Neural cell (in vitro differentiated cells): Measurements from ENCODE around the gene NCF4. TPM values are rescaled to one million over a fixed set of nuclear protein-coding genes. Genes with fewer than 3 reads are reported as not detected.

ENCODE experiments used
- H2AFZ ChIP-seq: fragments of 200-600, 300-800 bp; sonication (generic), shearing (Covaris generic); 2 replicates; pipeline ENCODE4 v1.6.0; 2014; ENCODE audit warnings: low read depth, mild to moderate bottlenecking, antibody characterized with exemption, low read length, moderate library complexity
- H3F3A ChIP-seq: fragments of 200-600 bp; shearing (Covaris generic); 2 replicates; pipeline ENCODE4 v1.6.1; 2016; ENCODE audit warnings: mild to moderate bottlenecking, moderate library complexity, mixed read lengths, antibody characterized with exemption, low read length; ENCODE audit not compliant: insufficient read depth, poor library complexity, severe bottlenecking
- H3K27ac ChIP-seq: fragments of 200-600, 300-800 bp; sonication (generic), shearing (Covaris generic); 2 replicates; pipeline ENCODE4 v1.5.1; 2014; ENCODE audit warnings: mild to moderate bottlenecking, low read length, moderate library complexity
- H3K27me3 ChIP-seq: fragments of 300-800, 200-600 bp; sonication (generic), shearing (Covaris generic); 2 replicates; pipeline ENCODE4 v1.6.0; 2014; ENCODE audit warnings: mild to moderate bottlenecking, low read depth, low read length, moderate library complexity; ENCODE audit not compliant: insufficient read depth
- H3K36me3 ChIP-seq: fragments of 300-800, 200-600 bp; sonication (generic), shearing (Covaris generic); 2 replicates; pipeline ENCODE4 v1.5.1; 2014; ENCODE audit warnings: mild to moderate bottlenecking, antibody characterized with exemption, low read length, moderate library complexity; ENCODE audit not compliant: insufficient read depth
- H3K4me2 ChIP-seq: fragments of 300-800, 200-600 bp; sonication (generic), shearing (Covaris generic); 2 replicates; pipeline ENCODE4 v1.6.0; 2014; ENCODE audit warnings: mild to moderate bottlenecking, low read length
- H3K4me3 ChIP-seq: fragments of 300-800, 200-600 bp; sonication (generic), shearing (Covaris generic); 2 replicates; pipeline ENCODE4 v1.5.1; 2014; ENCODE audit warnings: mild to moderate bottlenecking, low read length, moderate library complexity
- H3K79me2 ChIP-seq: fragments of 200-600 bp; shearing (Covaris generic); replicated peaks from 2 replicates; pipeline ENCODE4 v1.6.0; 2014; ENCODE audit warnings: mild to moderate bottlenecking, low read length, moderate library complexity; ENCODE audit not compliant: insufficient read depth
- H3K9ac ChIP-seq: fragments of 300-800, 200-600 bp; sonication (generic), shearing (Covaris generic); 2 replicates; pipeline ENCODE4 v1.6.1; 2016; ENCODE audit warnings: mild to moderate bottlenecking, low read length, mixed read lengths
- H3K9me2 ChIP-seq: fragments of 200-600 bp; shearing (Covaris generic); 2 replicates; pipeline ENCODE4 v1.6.1; 2016; ENCODE audit warnings: mild to moderate bottlenecking, low read length, mixed read lengths; ENCODE audit not compliant: insufficient read depth
- H3K9me3 ChIP-seq: fragments of 200-600, 300-800 bp; sonication (generic), shearing (Covaris generic); 2 replicates; pipeline ENCODE4 v1.6.1; 2016; ENCODE audit warnings: mild to moderate bottlenecking, mixed run types, low read length, moderate library complexity, mixed read lengths
- H4K20me1 ChIP-seq: fragments of 200-600 bp; shearing (Covaris generic); 2 replicates; pipeline ENCODE4 v1.6.1; 2016; ENCODE audit warnings: mild to moderate bottlenecking, mixed run types; ENCODE audit not compliant: insufficient read depth
- EP300 ChIP-seq: fragments of 450-650 bp; conservative IDR thresholded peaks from 2 replicates; pipeline ENCODE4 v1.6.1; 2014; ENCODE audit warnings: antibody characterized with exemption, mild to moderate bottlenecking, moderate library complexity; ENCODE audit not compliant: poor library complexity, severe bottlenecking
- EZH2 ChIP-seq: fragments of 200-600, 300-800 bp; shearing (Covaris generic), sonication (generic); IDR thresholded peaks from 2 replicates; pipeline ENCODE4 v1.6.1; 2014; ENCODE audit warnings: antibody characterized with exemption, low read length, borderline replicate concordance, mild to moderate bottlenecking; ENCODE audit not compliant: insufficient read depth, poor library complexity, severe bottlenecking
- MXI1 ChIP-seq: fragments of 450-650 bp; conservative IDR thresholded peaks from 2 replicates; pipeline ENCODE4 v1.6.1; 2014; ENCODE audit warnings: antibody characterized with exemption, mild to moderate bottlenecking; ENCODE audit not compliant: poor library complexity, severe bottlenecking
- POLR2AphosphoS5 ChIP-seq: IDR thresholded peaks from 2 replicates; pipeline ENCODE4 v1.6.1; 2012
- RAD21 ChIP-seq: fragments of 450-650 bp; conservative IDR thresholded peaks from 2 replicates; pipeline ENCODE4 v1.6.1; 2014; ENCODE audit warnings: antibody characterized with exemption, mild to moderate bottlenecking, moderate library complexity
- SMC3 ChIP-seq: fragments of 450-650 bp; conservative IDR thresholded peaks from 2 replicates; pipeline ENCODE4 v1.6.1; 2014; ENCODE audit warnings: antibody characterized with exemption, mild to moderate bottlenecking, moderate library complexity; ENCODE audit not compliant: poor library complexity
- TAF1 ChIP-seq: IDR thresholded peaks from 2 replicates; pipeline ENCODE4 v1.6.1; 2012; ENCODE audit warnings: low read depth
- polyA plus RNA-seq: library from polyadenylated mRNA; depleted of rRNA; stranded (reverse); fragments of >200 nt; gene quantifications from 2 replicates; pipeline ENCODE4 v1.2.3, GENCODE V29; 2014
- TF ChIP-seq, protein P1 (sequence below): IDR thresholded peaks from 2 replicates; pipeline ENCODE4 v1.6.1; 2012; ENCODE audit warnings: borderline replicate concordance
- TF ChIP-seq, protein P2 (sequence below): fragments of 450-650 bp; IDR thresholded peaks from 2 replicates; pipeline ENCODE4 v1.5.1; 2014; ENCODE audit warnings: antibody characterized with exemption, mild to moderate bottlenecking, moderate library complexity; ENCODE audit not compliant: poor library complexity, severe bottlenecking

Gene NCF4
- polyA plus RNA-seq, 1 donor from 2014 or later: not detected

DNA sequence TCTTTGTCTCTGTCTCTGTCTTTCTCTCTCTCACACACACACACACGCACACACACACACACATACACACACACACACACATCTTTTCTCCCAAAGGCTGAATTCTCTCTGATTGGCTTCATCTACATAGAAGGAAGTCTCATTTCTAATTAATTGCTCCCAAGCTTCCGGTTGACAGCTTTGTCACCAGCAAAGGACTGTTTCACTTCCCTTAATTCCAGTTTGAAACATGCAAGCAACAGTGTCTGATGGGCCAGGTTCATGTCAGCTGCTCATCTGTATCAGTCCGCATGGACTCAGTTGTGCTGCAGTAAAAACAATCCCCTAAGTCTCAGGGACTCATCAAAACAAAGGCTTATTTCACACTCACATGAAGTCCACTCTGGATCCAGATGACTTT, 27.7 kb upstream of the NCF4 start:
- no peaks in the 10 kb centered on the region for H3K79me2 ChIP-seq
- H3K27me3 ChIP-seq: no peaks in the 10 kb centered on the region
- H2AFZ ChIP-seq: no peak overlapping the region
- H3K4me3 ChIP-seq: no peak overlapping the region
- no peaks in the 10 kb centered on the region for H3K36me3 ChIP-seq
- H4K20me1 ChIP-seq: no peaks in the 10 kb centered on the region
- H3K27ac ChIP-seq: no peak overlapping the region
- H3K4me2 ChIP-seq: no peak overlapping the region
- TF ChIP-seq POLR2AphosphoS5: no peak
- TF ChIP-seq MXI1: no peak
- no peak for TF ChIP-seq EZH2
- no peak for TF ChIP-seq SMC3
- TF ChIP-seq TAF1: no peak
- TF ChIP-seq, protein P1, sequence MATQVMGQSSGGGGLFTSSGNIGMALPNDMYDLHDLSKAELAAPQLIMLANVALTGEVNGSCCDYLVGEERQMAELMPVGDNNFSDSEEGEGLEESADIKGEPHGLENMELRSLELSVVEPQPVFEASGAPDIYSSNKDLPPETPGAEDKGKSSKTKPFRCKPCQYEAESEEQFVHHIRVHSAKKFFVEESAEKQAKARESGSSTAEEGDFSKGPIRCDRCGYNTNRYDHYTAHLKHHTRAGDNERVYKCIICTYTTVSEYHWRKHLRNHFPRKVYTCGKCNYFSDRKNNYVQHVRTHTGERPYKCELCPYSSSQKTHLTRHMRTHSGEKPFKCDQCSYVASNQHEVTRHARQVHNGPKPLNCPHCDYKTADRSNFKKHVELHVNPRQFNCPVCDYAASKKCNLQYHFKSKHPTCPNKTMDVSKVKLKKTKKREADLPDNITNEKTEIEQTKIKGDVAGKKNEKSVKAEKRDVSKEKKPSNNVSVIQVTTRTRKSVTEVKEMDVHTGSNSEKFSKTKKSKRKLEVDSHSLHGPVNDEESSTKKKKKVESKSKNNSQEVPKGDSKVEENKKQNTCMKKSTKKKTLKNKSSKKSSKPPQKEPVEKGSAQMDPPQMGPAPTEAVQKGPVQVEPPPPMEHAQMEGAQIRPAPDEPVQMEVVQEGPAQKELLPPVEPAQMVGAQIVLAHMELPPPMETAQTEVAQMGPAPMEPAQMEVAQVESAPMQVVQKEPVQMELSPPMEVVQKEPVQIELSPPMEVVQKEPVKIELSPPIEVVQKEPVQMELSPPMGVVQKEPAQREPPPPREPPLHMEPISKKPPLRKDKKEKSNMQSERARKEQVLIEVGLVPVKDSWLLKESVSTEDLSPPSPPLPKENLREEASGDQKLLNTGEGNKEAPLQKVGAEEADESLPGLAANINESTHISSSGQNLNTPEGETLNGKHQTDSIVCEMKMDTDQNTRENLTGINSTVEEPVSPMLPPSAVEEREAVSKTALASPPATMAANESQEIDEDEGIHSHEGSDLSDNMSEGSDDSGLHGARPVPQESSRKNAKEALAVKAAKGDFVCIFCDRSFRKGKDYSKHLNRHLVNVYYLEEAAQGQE: no peak
- no peak for TF ChIP-seq EP300
- no peak for TF ChIP-seq RAD21
- TF ChIP-seq, protein P2, sequence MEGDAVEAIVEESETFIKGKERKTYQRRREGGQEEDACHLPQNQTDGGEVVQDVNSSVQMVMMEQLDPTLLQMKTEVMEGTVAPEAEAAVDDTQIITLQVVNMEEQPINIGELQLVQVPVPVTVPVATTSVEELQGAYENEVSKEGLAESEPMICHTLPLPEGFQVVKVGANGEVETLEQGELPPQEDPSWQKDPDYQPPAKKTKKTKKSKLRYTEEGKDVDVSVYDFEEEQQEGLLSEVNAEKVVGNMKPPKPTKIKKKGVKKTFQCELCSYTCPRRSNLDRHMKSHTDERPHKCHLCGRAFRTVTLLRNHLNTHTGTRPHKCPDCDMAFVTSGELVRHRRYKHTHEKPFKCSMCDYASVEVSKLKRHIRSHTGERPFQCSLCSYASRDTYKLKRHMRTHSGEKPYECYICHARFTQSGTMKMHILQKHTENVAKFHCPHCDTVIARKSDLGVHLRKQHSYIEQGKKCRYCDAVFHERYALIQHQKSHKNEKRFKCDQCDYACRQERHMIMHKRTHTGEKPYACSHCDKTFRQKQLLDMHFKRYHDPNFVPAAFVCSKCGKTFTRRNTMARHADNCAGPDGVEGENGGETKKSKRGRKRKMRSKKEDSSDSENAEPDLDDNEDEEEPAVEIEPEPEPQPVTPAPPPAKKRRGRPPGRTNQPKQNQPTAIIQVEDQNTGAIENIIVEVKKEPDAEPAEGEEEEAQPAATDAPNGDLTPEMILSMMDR: no peak
- no peaks in the 10 kb centered on the region for H3F3A ChIP-seq
- H3K9me3 ChIP-seq: no peaks in the 10 kb centered on the region
- H3K9ac ChIP-seq: no peak overlapping the region
- H3K9me2 ChIP-seq: no peaks in the 10 kb centered on the region

GRCh38 chr22:36835903-36836302, 24.9 kb upstream of the NCF4 start:
- no peaks in the 10 kb centered on the region for H3K79me2 ChIP-seq

More at GRCh38 chr22:36835903-36836302, 24.9 kb upstream of the NCF4 start:
- no peaks in the 10 kb centered on the region for H3K9me3 ChIP-seq
- H3K27me3 ChIP-seq: no peaks in the 10 kb centered on the region
- no peak overlapping the region for H3K4me3 ChIP-seq
- H3K4me2 ChIP-seq: no peak overlapping the region
- H2AFZ ChIP-seq: no peak overlapping the region
- no peak for TF ChIP-seq EZH2
- TF ChIP-seq MXI1: no peak
- TF ChIP-seq, protein P2: no peak
- no peak for TF ChIP-seq RAD21
- TF ChIP-seq EP300: no peak
- no peak for TF ChIP-seq SMC3
- TF ChIP-seq POLR2AphosphoS5: no peak
- TF ChIP-seq, protein P1: no peak
- TF ChIP-seq TAF1: no peak
- no peak overlapping the region for H3K9ac ChIP-seq
- no peaks in the 10 kb centered on the region for H3K36me3 ChIP-seq
- H4K20me1 ChIP-seq: no peaks in the 10 kb centered on the region
- H3K27ac ChIP-seq: no peak overlapping the region
- H3K9me2 ChIP-seq: no peaks in the 10 kb centered on the region
- H3F3A ChIP-seq: no peaks in the 10 kb centered on the region
